GM18507 (cell line): ENCODE data around the gene IGFBP5.

Experiments used
- DNase-seq: peaks from one replicate; pipeline ENCODE4 v3.0.0; 2011; ENCODE audit warnings: low read depth; ENCODE audit not compliant: insufficient read length; ENCODE audit errors: extremely low spot score
- FAIRE-seq: peaks from 2 replicates; lab custom pipeline; 2011; peaks lifted over from hg19 to GRCh38; lab: Jason Lieb, UNC

Gene IGFBP5

DNA sequence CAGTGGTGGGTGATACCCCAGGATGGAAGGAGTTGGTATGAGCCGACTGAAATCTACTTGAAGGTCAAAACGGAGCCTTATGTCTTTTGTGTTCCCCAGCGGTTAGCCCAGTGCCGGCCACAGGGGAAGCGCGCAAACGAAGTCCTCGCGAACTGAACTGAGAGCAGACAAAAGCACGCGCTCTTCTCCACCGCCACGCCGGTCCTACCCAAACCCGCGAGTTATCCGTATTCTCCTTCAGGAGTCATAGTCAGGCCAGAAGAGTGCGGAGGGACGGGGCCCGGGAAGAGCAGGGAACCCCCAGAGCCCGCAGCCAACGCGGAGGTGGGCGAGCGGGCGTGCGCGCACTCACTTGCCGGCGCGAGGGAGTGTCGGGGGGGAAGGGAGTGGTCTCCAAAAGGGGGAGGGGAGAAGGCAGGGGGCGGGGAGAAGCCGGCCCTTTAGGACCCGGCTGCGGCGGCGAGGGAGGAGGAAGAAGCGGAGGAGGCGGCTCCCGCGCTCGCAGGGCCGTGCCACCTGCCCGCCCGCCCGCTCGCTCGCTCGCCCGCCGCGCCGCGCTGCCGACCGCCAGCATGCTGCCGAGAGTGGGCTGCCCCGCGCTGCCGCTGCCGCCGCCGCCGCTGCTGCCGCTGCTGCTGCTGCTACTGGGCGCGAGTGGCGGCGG is 62.3 kb downstream of the IGFBP5 start, which contains the start of gene IGFBP2:
IGFBP2 (plus strand) TSS at position 469 of the 664 bp plus-strand sequence; CDS start at position 573, 104 bp downstream.
- DNase-seq (no peak), FAIRE-seq (no peak)

- no peak for DNase-seq
- no peak for FAIRE-seq
Observed at GRCh38 chr2:216632346-216632951, 62.9 kb downstream of the IGFBP5 start.

GRCh38 chr2:216629784-216630183 is 65.6 kb downstream of the IGFBP5 start:
- no peak for FAIRE-seq
- no peak for DNase-seq

DNA sequence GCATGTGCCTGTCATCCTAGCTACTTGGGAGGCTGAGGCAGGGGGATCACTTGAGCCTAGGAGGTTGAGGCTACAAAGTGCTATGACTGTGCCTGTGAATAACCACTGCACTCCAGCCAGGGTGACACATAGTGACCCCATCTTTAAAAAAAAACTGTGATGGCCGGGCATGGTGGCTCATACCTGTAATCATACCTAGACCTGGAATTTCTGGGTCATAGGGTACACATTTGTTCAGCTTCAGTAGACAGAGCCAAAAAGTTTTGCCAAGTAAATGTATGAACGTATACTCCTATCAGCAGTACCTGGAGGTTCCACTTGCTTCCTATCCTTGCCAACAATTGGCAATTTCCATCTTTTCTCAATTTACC is 68.5 kb downstream of the IGFBP5 start:
- FAIRE-seq, result no peak
- no peak for DNase-seq

DNA sequence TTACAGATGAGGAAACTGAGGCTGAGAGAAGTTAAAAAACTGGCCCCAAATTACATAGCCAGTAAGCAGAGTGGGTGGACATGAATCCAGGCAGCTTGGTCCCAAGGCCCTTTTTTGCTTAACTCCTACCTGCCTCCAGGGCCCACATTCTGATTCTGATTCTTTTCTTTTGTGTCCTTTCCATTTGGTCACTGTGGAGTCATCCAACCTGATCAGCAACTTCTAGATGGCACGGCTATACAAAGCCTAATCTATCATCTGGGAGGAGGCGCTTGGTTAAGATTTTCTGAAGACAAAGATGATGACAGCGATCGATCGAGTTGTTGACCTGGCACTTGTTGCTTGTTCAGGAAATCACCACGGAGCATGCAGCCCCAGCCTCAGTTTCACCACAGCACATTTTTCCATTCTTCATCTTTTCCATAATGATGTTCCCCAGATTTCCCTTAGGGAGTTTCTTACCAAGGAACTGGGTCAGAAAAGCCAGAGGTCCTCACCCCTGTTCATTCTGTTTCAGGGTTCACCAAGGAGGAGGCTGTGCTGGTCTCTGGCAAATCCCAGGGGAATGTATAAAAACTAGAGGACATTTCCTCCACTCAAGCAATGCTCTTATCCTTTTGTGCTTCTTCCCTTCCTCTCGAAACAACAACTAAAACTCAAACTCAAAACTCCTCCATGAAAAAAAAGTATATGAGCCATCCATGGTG is 69.0 kb downstream of the IGFBP5 start:
- FAIRE-seq, result no peak

GRCh38 chr2:216624251-216624650 is 71.1 kb downstream of the IGFBP5 start:
- no peak for DNase-seq
- FAIRE-seq, result no peak

More for the DNA sequence above, 69.0 kb downstream of the IGFBP5 start:
- no peak for DNase-seq

GRCh38 chr2:216622526-216622925 is 72.8 kb downstream of the IGFBP5 start:
- no peak for FAIRE-seq
- DNase-seq, result no peak
